Right lung (tissue), 10 donors: Measurements from ENCODE around the gene RHBDL1. TPM values are rescaled to one million over a fixed set of nuclear protein-coding genes. Genes with fewer than 3 reads are reported as not detected.

Experiments
- DNase-seq, 2 donors: peaks; one replicate each; pipeline ENCODE4 v3.0.0-alpha.2; 2013
- long read RNA-seq, 8 donors: transcript quantifications; one replicate each; lab custom pipeline, GENCODE V29; 2026
- polyA plus RNA-seq, 5 donors: library from polyadenylated mRNA; unstranded; fragments of 120-200 nt; gene quantifications; one replicate each; pipeline versions ENCODE4 v1.2.1 to v1.2.3, GENCODE V29; 2013; ENCODE audit warnings: inconsistent platforms in 1 of 5, low replicate concordance in 1 of 5; ENCODE audit not compliant: insufficient read length in 5 of 5, insufficient read depth in 1 of 5

The RHBDL1 gene
- polyA plus RNA-seq: 1 to 10 TPM in 2 of 5 donors, under 1 TPM in 3; 0.38 to 1.8 (median 0.81) TPM
- long read RNA-seq, donor 1: 0 reads
- long read RNA-seq, donor 2: 0 reads
- long read RNA-seq, donor 3: 0 reads
- long read RNA-seq, donor 4: 0 reads
- long read RNA-seq, donor 5: 0 reads
- long read RNA-seq, donor 6: 0 reads
- long read RNA-seq, donor 7: 0 reads
- long read RNA-seq, donor 8: 0 reads

DNA sequence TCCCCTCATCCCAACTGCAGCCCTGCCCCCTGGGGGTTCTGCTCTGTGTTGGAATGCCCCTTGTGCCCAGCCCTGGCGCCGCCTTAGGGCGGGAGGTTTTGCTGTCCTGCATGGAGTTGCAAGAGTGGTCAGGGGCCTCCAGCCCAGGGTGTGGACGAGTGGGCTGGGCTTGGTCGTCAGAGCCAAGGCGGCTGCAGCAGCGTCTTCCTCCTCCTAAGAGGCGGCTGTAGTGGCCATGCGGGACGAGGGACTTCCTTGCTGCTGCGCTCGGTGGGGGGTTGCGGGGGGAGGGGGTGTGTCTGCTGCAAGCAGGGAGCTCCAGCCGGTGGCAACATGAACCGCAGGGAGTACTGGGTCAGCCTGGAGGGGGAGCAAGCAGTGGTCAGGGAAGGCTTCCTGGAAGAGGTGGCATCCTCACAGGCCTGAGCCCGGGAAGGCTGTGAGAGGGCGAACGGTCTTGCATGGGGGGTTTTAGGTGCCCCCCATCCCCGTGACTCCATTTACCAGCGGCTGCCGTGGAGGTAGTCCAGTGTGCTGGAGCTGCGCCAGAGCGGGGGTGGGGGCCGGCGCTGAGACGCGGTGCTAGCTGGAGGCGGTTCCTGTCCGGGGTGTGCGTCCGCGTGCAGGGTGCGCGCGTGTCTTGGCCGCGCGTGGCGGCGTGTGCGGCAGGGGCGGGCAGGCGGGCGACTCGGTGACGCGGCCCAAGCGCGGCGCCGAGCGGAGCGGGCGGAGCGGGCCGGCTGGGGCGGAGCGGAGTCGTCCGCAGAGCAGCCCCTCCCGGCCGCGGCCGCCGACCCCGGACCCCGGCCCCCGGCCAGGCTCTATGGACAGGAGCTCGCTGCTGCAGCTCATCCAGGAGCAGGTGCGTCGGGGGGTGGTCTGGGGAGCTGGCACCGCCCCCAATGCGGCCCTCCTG lies at the start of gene RHBDL1:
Gene RHBDL1, plus strand, starts transcription at position 704 of the 916 bp plus-strand sequence. Its CDS starts 120 bp downstream, at position 824.
- DNase-seq: no peak

GRCh38 chr16:625977-626765 lies 49.3 kb upstream of the RHBDL1 start:
- DNase-seq: no peak

- no peak for DNase-seq
These were observed 48.6 kb upstream of the RHBDL1 start for GRCh38 chr16:626787-627453.

GRCh38 chr16:627454-628239 lies 47.8 kb upstream of the RHBDL1 start:
- DNase-seq: no peak

- no peak for DNase-seq
These were observed 47.0 kb upstream of the RHBDL1 start for GRCh38 chr16:628321-629061.

GRCh38 chr16:629185-629832 lies 46.2 kb upstream of the RHBDL1 start:
- DNase-seq: no peak

DNA sequence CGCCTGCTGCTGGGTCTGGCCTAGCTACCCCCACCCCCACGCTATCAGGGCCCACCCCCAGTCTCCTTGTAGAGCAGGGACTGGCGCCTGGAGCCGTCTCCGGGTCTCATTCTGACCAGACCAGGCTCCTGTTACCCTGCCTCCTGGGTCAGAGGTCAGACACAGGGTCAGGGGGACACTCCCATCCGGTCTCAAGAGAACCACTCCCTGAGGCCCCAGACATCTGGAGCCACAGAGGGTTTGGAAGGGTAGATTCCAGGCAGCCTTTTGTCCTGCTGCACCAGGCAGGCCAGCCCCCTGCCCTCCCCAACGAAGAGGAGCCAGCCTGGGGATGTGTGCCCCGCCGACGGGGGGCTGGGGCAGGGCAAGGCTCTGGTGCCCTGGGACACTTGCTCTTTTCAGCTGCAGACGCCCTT lies 45.6 kb upstream of the RHBDL1 start:
- DNase-seq: no peak

DNA sequence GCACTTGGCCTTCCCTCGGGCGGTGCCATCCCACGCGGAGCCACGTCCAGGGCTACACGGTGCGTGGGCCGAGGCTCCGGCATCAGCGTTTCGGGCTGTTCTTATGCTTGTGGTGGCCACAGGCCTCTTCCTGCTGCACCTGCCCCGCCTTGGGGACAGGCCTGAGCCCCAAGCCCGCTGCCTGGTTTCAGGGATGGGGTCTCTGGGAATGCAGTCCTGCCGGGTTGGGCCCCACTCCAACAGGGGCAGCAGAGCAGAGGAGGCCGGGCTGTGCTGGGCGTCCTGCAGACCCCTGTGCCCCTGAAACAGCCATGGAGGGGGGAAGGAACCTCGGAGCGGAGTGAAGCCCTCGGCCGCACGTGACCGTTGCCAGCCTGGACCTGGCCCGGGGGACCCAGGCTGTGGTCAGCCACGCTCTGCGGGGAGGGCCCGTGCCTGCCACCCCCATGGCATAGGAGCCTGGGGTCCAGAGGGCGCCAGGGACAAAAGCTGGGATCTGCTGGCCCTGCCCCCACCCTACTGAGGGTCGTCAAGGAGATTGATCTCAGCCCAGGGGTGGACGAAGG lies 45.1 kb upstream of the RHBDL1 start:
- no peak for DNase-seq

DNA sequence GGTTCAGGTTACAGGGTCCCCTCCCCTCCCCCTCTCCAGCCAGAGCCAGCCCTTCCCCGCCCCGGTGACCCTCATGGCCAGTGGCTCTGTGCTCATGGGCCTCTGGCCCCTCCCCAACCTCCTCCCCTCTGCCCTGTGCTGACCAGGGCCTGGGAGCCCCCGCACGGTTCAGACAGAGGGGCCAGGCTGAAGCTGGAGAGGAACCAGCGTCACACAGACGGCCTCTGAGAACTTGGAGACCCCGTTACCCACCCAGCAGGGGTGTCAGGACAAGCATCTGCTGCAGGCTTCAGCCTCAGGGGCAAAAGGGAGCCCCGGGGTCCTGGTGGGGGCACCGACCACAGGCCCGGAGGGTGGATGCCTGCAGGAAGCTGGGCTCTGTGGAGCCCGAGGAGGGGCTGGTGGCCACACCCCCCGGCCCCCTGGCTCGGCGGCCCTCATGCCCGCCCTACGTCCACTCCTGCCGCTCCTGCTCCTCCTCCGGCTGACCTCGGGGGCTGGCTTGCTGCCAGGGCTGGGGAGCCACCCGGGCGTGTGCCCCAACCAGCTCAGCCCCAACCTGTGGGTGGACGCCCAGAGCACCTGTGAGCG lies 44.6 kb upstream of the RHBDL1 start, which contains the start of gene WFIKKN1:
Gene WFIKKN1, plus strand, starts transcription at position 171 of the 591 bp plus-strand sequence. Its CDS starts 269 bp downstream, at position 440.
- no peak for DNase-seq

DNA sequence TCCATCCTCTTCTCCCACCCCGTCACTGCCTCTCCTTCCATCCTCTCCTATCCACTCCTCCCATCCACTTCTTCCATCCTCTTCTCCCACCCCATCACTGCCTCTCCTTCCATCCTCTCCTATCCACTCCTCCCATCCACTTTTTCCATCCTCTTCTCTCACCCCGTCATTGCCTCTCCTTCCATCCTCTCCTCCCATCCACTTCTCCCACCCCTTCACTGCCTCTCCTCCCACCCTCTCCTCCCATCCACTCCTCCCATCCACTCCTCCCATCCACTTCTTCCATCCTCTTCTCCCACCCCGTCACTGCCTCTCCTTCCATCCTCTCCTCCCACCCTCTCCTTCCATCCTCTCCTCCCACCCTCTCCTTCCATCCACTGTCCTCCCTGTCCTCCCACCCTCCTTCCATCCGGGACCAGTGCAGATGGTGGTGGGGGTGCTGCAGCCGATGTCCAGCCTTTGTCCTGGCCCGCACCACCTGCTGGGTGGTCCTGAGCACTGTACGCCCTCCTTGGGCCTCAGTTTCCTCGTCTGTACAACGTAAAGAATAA lies 43.6 kb upstream of the RHBDL1 start:
- DNase-seq: no peak

- no peak for DNase-seq
These were observed 42.8 kb upstream of the RHBDL1 start for GRCh38 chr16:632486-633335.

DNA sequence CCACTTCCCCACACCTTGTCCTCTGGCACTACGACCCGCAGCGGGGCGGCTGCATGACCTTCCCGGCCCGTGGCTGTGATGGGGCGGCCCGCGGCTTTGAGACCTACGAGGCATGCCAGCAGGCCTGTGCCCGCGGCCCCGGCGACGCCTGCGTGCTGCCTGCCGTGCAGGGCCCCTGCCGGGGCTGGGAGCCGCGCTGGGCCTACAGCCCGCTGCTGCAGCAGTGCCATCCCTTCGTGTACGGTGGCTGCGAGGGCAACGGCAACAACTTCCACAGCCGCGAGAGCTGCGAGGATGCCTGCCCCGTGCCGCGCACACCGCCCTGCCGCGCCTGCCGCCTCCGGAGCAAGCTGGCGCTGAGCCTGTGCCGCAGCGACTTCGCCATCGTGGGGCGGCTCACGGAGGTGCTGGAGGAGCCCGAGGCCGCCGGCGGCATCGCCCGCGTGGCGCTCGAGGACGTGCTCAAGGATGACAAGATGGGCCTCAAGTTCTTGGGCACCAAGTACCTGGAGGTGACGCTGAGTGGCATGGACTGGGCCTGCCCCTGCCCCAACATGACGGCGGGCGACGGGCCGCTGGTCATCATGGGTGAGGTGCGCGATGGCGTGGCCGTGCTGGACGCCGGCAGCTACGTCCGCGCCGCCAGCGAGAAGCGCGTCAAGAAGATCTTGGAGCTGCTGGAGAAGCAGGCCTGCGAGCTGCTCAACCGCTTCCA lies 42.0 kb upstream of the RHBDL1 start:
- no peak for DNase-seq

DNA sequence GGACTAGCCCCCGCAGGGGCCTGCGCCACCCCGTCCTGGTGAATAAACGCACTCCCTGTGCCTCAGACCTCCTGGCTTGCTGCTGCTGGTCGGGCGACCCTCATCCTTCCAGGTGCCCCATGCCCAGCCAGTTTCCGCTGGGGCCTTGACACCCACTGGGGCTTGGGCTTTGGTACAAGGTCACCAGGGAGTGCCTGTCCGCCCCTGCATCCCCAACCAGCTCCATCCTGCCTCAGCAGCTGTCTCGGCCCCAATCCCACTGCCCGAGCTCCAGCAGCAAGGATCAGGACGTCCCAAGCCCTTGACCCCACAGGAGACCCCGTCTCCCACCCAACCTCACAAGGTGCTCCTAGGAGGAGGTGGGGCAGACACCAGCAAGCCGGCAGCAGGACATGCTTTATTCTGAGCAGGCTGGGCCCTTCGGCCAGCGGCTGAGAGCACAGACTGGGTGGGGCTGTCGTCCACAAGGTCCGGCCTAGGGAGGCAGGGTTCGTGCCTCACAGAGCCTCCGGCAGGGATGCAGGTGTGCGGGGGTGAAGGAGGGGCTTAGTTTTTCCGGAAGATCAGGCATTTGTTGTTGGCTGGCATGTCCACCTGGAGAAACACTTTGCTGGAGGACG lies 41.3 kb upstream of the RHBDL1 start:
- no peak for DNase-seq

- no peak for DNase-seq
These were observed 40.5 kb upstream of the RHBDL1 start for GRCh38 chr16:634996-635395.

DNA sequence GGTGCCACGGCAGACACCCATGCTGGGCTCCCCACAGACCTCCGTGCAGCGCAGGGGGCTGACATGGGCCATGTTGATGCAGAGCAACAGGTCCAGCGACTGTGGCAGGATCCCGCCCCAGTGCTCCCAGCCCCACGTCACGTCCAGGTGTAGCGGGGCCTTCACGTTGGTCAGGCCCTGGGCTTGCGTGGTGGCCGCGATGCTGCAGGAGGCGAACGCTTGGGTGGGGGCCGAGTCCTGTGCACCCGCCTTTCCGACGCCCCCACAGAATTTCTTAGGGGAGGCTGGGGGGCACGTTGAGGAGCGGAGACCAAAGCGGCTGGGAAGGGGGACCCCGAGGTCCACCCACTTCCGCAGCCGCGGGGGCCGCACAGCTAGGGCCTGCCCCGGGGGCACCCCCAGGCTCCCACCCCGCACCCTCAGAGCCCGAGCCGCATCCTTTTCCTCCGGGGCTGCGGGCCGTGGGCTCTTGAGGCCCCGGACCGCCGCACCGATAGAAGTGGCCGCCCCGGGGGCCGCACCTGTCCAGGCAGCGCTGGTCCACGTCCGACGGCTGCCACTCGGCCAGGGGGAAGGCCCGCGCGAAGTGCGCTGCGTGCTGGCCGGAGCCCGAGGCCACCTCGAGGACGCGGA lies 39.8 kb upstream of the RHBDL1 start:
- DNase-seq: no peak
